ENCODE results near the gene HSPE1.

DNA sequence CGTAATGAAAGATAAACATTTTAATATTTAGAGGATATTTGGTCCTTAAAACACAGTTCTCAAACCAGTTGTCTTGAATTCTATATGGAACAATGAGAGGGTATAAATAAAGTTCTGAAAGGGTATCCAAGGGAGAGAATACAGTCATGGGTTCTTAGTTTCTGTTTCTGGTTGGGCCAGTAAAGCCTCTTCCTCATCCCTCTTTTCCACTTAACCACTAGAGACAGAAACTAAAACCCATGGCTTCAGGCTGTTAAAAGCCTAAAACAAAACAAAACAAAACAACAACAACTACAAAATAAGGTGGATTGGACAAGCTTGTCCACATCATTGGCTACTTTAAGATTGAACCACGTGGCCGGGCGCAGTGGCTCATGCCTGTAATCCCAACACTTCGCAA, 28.0 kb upstream of the HSPE1 start:
- TF ChIP-seq CTCF (IDR thresholded peaks at IDR 0.05) (no peak), POLR2A (IDR thresholded peaks at IDR 0.05) (no peak)

Measured in esophagus squamous epithelium (tissue), 4 donors.